ENCODE results near the gene EIF2B2.

DNA sequence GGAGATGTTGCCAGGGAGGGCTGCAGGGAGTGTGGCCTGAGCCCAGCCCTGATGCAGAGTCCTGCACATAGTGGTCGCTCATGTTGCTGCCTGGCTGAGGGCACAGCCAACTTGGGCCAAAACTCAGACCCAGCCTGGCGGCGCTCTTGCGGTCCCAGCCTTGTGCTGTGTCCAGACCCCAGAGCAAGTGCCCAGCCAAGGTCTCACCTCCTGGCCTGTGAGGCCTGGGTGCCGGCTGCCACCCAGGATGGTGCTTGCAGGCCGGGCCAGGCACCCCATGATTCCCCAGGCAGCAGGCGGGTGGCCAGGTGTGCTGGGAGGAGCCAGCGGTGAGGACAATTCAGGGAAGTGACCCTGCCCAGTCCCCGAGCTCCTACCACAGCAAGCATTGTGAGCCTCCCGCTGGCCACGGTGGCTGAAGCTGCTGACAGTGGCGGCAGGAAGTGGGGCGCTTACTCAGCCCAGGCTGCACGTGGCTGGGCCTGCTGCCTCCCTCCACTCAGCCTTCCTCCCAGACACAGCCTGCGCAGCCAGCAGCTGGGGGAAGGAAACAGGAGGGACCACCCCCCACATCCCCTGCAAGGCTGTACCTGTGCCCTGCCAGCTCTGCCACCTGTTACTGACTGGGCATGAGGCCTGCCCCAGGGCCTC, 29.6 kb upstream of the EIF2B2 start:
- TF ChIP-seq, protein P1, sequence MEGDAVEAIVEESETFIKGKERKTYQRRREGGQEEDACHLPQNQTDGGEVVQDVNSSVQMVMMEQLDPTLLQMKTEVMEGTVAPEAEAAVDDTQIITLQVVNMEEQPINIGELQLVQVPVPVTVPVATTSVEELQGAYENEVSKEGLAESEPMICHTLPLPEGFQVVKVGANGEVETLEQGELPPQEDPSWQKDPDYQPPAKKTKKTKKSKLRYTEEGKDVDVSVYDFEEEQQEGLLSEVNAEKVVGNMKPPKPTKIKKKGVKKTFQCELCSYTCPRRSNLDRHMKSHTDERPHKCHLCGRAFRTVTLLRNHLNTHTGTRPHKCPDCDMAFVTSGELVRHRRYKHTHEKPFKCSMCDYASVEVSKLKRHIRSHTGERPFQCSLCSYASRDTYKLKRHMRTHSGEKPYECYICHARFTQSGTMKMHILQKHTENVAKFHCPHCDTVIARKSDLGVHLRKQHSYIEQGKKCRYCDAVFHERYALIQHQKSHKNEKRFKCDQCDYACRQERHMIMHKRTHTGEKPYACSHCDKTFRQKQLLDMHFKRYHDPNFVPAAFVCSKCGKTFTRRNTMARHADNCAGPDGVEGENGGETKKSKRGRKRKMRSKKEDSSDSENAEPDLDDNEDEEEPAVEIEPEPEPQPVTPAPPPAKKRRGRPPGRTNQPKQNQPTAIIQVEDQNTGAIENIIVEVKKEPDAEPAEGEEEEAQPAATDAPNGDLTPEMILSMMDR (conservative IDR thresholded peaks at IDR 0.05; ENCODE audit: low read depth in 2 of 2), result no peak
- no peak for TF ChIP-seq EZH2 (IDR thresholded peaks at IDR 0.05; ENCODE audit: low read depth, unreplicated experiment)
- no peak for TF ChIP-seq POLR2AphosphoS5 (IDR thresholded peaks at IDR 0.05; ENCODE audit: low read depth)
- TF ChIP-seq EZH2phosphoT487 (IDR thresholded peaks at IDR 0.05; ENCODE audit: unreplicated experiment), result no peak
- TF ChIP-seq, protein P2, sequence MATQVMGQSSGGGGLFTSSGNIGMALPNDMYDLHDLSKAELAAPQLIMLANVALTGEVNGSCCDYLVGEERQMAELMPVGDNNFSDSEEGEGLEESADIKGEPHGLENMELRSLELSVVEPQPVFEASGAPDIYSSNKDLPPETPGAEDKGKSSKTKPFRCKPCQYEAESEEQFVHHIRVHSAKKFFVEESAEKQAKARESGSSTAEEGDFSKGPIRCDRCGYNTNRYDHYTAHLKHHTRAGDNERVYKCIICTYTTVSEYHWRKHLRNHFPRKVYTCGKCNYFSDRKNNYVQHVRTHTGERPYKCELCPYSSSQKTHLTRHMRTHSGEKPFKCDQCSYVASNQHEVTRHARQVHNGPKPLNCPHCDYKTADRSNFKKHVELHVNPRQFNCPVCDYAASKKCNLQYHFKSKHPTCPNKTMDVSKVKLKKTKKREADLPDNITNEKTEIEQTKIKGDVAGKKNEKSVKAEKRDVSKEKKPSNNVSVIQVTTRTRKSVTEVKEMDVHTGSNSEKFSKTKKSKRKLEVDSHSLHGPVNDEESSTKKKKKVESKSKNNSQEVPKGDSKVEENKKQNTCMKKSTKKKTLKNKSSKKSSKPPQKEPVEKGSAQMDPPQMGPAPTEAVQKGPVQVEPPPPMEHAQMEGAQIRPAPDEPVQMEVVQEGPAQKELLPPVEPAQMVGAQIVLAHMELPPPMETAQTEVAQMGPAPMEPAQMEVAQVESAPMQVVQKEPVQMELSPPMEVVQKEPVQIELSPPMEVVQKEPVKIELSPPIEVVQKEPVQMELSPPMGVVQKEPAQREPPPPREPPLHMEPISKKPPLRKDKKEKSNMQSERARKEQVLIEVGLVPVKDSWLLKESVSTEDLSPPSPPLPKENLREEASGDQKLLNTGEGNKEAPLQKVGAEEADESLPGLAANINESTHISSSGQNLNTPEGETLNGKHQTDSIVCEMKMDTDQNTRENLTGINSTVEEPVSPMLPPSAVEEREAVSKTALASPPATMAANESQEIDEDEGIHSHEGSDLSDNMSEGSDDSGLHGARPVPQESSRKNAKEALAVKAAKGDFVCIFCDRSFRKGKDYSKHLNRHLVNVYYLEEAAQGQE (IDR thresholded peaks at IDR 0.05; ENCODE audit: unreplicated experiment), result no peak
- TF ChIP-seq, protein P3, sequence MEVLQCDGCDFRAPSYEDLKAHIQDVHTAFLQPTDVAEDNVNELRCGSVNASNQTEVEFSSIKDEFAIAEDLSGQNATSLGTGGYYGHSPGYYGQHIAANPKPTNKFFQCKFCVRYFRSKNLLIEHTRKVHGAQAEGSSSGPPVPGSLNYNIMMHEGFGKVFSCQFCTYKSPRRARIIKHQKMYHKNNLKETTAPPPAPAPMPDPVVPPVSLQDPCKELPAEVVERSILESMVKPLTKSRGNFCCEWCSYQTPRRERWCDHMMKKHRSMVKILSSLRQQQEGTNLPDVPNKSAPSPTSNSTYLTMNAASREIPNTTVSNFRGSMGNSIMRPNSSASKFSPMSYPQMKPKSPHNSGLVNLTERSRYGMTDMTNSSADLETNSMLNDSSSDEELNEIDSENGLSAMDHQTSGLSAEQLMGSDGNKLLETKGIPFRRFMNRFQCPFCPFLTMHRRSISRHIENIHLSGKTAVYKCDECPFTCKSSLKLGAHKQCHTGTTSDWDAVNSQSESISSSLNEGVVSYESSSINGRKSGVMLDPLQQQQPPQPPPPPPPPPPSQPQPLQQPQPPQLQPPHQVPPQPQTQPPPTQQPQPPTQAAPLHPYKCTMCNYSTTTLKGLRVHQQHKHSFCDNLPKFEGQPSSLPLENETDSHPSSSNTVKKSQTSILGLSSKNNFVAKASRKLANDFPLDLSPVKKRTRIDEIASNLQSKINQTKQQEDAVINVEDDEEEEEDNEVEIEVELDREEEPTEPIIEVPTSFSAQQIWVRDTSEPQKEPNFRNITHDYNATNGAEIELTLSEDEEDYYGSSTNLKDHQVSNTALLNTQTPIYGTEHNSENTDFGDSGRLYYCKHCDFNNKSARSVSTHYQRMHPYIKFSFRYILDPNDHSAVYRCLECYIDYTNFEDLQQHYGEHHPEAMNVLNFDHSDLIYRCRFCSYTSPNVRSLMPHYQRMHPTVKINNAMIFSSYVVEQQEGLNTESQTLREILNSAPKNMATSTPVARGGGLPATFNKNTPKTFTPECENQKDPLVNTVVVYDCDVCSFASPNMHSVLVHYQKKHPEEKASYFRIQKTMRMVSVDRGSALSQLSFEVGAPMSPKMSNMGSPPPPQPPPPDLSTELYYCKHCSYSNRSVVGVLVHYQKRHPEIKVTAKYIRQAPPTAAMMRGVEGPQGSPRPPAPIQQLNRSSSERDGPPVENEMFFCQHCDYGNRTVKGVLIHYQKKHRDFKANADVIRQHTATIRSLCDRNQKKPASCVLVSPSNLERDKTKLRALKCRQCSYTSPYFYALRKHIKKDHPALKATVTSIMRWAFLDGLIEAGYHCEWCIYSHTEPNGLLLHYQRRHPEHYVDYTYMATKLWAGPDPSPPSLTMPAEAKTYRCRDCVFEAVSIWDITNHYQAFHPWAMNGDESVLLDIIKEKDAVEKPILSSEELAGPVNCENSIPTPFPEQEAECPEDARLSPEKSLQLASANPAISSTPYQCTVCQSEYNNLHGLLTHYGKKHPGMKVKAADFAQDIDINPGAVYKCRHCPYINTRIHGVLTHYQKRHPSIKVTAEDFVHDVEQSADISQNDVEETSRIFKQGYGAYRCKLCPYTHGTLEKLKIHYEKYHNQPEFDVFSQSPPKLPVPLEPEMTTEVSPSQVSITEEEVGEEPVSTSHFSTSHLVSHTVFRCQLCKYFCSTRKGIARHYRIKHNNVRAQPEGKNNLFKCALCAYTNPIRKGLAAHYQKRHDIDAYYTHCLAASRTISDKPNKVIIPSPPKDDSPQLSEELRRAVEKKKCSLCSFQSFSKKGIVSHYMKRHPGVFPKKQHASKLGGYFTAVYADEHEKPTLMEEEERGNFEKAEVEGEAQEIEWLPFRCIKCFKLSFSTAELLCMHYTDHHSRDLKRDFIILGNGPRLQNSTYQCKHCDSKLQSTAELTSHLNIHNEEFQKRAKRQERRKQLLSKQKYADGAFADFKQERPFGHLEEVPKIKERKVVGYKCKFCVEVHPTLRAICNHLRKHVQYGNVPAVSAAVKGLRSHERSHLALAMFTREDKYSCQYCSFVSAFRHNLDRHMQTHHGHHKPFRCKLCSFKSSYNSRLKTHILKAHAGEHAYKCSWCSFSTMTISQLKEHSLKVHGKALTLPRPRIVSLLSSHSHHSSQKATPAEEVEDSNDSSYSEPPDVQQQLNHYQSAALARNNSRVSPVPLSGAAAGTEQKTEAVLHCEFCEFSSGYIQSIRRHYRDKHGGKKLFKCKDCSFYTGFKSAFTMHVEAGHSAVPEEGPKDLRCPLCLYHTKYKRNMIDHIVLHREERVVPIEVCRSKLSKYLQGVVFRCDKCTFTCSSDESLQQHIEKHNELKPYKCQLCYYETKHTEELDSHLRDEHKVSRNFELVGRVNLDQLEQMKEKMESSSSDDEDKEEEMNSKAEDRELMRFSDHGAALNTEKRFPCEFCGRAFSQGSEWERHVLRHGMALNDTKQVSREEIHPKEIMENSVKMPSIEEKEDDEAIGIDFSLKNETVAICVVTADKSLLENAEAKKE (CRISPR knock-in tag; IDR thresholded peaks at IDR 0.05), result no peak

Measured in GM23338 (cell line).